HFFc6 (cell line): ENCODE results near the gene CWF19L2. TPM values are rescaled to one million over a fixed set of nuclear protein-coding genes. Genes with fewer than 3 reads are reported as not detected.

Experiments used
- DNase-seq: peaks from one replicate; pipeline ENCODE4 v3.0.0-alpha.2; 2018
- H3K27ac Mint-ChIP-seq: 2 replicates; pipeline ENCODE4 v1.8.0; 2020; ENCODE audit warnings: mild to moderate bottlenecking, mixed read lengths
- H3K27me3 Mint-ChIP-seq: 2 replicates; pipeline ENCODE4 v1.8.0; 2021; ENCODE audit warnings: mild to moderate bottlenecking, moderate library complexity, mixed read lengths; ENCODE audit not compliant: insufficient read depth
- H3K36me3 Mint-ChIP-seq: 2 replicates; pipeline ENCODE4 v1.8.0; 2021; ENCODE audit warnings: low read depth, mixed read lengths
- H3K4me1 Mint-ChIP-seq: 2 replicates; pipeline ENCODE4 v1.8.0; 2020; ENCODE audit warnings: low read depth, mixed read lengths
- H3K4me3 Mint-ChIP-seq: 2 replicates; pipeline ENCODE4 v1.8.0; 2020; ENCODE audit warnings: mild to moderate bottlenecking, moderate library complexity, mixed read lengths
- H3K9me3 Mint-ChIP-seq: 2 replicates; pipeline ENCODE4 v1.8.0; 2020; ENCODE audit warnings: mild to moderate bottlenecking, mixed read lengths
- CTCF ChIP-seq: fragments of 200-600 bp; sonication (generic); IDR thresholded peaks from 2 replicates; pipeline ENCODE4 v1.5.0; 2021; ENCODE audit warnings: antibody characterized with exemption, mild to moderate bottlenecking
- total RNA-seq, 6 experiments: library from RNA; stranded (reverse); fragmentation: NEBNext Ultra II Directional; extraction: Animal tissue kit (Norgen Biotek cat#: 25700); gene quantifications; 2 replicates in 1 of 6; 3 replicates in 5 of 6; pipeline ENCODE4 v1.2.3, GENCODE V29; 2021

The CWF19L2 gene
- total RNA-seq, 6 experiments from 2014 or later: 6.0 to 7.3 (median 6.7) TPM

DNA sequence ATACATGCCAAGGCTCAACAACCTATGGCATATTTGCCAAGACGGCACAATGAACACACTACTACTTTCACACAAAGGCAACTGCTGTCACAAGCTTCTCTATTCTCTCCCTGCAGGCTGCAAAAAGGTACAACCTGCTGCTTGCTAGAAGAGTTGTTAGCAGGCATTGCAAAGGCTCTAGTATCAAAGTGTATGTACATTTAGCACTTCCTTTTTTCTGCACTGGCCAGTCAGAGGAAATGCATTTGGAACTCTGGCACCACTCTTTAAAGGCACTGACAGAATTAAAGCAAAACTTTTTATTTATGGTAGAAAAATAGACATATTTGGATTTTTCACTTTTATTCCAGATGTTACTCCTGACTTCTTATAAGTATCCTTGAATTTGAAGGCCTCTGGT is 125.9 kb downstream of the CWF19L2 start:
- H3K27ac Mint-ChIP-seq: no peak overlapping the region
- H3K4me3 Mint-ChIP-seq: no peak overlapping the region

DNA sequence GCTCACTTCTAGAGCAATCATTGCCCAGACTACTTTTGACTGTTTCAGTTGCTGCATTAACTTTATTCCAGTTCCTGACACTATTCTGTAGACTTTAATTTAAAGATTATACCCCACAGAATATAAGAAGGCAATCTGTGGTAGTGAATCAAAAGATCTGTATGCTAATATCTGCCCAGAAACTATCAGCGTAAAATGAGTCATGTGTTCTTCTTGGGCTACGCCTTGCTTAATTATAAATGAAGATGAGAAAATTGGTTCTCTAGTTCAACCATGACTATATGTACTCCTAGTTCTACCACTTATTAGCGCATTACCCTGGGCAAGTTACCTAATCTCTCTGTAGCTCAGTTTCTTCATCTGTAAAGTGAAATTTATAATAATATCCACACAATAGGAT is 128.5 kb downstream of the CWF19L2 start:
- no peak overlapping the region for H3K4me3 Mint-ChIP-seq
- H3K4me1 Mint-ChIP-seq: no peaks in the 10 kb centered on the region
- H3K9me3 Mint-ChIP-seq: no peaks in the 10 kb centered on the region
- no peaks in the 10 kb centered on the region for H3K36me3 Mint-ChIP-seq
- TF ChIP-seq CTCF: no peak
- H3K27me3 Mint-ChIP-seq: no peaks in the 10 kb centered on the region
- DNase-seq: no peak
- H3K27ac Mint-ChIP-seq: no peak overlapping the region

More for the DNA sequence above, 125.9 kb downstream of the CWF19L2 start:
- no peak for DNase-seq
- no peaks in the 10 kb centered on the region for H3K4me1 Mint-ChIP-seq
- H3K9me3 Mint-ChIP-seq: no peaks in the 10 kb centered on the region
- H3K36me3 Mint-ChIP-seq: no peaks in the 10 kb centered on the region
- no peaks in the 10 kb centered on the region for H3K27me3 Mint-ChIP-seq
- TF ChIP-seq CTCF: no peak

DNA sequence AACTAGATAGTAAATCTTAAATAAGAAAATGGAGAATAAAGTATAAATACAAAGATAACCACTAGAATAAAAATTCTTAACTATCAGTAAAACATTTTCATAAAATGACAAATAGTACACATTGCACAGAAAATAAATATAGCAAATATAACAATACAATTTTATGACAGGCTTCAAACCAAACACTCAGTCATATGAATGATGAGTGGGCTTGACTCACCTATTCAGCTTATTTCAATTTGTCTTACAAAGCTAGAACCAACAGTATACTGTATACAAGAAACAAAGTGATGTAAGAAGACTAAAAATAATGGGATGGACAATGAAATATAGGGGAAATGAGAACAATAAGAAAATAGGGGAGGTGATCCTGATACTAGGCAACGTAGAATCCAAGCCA is 141.2 kb downstream of the CWF19L2 start:
- no peaks in the 10 kb centered on the region; the same call in 1 of the 2 replicates for H3K9me3 Mint-ChIP-seq

DNA sequence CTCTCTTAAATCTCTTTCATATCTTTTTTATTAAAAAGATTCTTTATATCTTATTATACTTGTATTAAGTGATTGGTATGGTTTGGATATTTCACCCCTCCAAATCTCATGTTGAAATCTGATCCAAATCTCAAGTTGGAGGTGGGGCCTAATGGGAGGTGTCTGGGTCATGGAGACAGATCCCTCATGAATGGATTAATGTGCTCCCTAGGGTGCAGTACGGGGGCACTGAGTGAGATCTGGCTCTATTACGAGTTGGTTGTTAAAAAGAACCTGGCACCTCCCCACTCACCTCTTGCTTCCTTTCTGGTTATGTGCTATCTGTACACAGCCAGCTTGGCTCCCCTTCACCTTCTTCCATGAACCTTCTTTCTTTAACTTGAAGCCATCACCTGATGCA is 149.6 kb downstream of the CWF19L2 start:
- peaks cover 4% of the 10 kb centered on the region; the same call in 1 of the 2 replicates for H3K36me3 Mint-ChIP-seq
- H3K9me3 Mint-ChIP-seq: no peaks in the 10 kb centered on the region
- DNase-seq: no peak
- no peak overlapping the region for H3K27ac Mint-ChIP-seq
- TF ChIP-seq CTCF: no peak
- no peaks in the 10 kb centered on the region for H3K4me1 Mint-ChIP-seq
- no peaks in the 10 kb centered on the region for H3K27me3 Mint-ChIP-seq
- H3K4me3 Mint-ChIP-seq: no peak overlapping the region

More for the DNA sequence above, 141.2 kb downstream of the CWF19L2 start:
- Mint-ChIP-seq H3K27me3 (peaks cover 2% of the 10 kb centered on the region; the same call in 1 of the 2 replicates), H3K4me3 (no peak overlapping the region), H3K27ac (no peak overlapping the region), H3K36me3 (peaks cover 15% of the 10 kb centered on the region), H3K4me1 (no peaks in the 10 kb centered on the region)
- no peak for DNase-seq
- TF ChIP-seq CTCF: no peak

DNA sequence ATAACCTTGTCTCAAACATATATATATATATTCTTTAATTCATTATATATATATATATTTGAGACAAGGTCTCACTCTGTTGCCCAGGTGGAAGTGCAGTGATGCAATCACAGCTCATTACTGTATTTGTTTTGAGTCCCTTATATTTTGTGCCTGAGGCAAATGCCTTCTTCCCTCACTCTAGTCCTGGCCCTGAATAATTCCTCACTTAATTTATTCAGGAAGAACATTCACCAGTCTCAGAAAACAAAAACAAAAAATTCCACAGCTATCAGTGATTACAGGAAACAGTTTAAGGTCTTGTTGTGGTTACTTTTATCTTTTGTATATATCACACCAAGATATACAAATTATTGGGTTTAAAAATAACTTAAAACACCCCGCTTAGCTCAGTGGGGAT is 155.7 kb downstream of the CWF19L2 start:
- DNase-seq: no peak
- Mint-ChIP-seq H3K4me1 (no peaks in the 10 kb centered on the region), H3K27ac (no peak overlapping the region), H3K36me3 (peaks cover 9% of the 10 kb centered on the region), H3K4me3 (no peak overlapping the region), H3K9me3 (peaks cover 12% of the 10 kb centered on the region), H3K27me3 (no peaks in the 10 kb centered on the region)
- no peak for TF ChIP-seq CTCF
